Tibial nerve (tissue), 4 donors: ENCODE results near the gene RGS6.

Experiments used
- EP300 ChIP-seq, 2 donors: sonication (generic); formaldehyde crosslinking; IDR thresholded peaks; one replicate each; pipeline ENCODE4 v1.6.1; 2017; ENCODE audit warnings: antibody characterized with exemption in 2 of 2, mild to moderate bottlenecking in 1 of 2
- POLR2A ChIP-seq, 2 donors: fragments of 450-650 bp; IDR thresholded peaks; one replicate each; pipeline ENCODE4 v1.6.1; 2017; ENCODE audit warnings: antibody characterized with exemption in 2 of 2, mild to moderate bottlenecking in 2 of 2, moderate library complexity in 2 of 2
- TF ChIP-seq, protein P1 (sequence below), 5 experiments: fragments of 200-600 bp in 3 of 5; fragments of 450-650 bp in 2 of 5; sonication (generic) in 3 of 5; IDR thresholded peaks; one replicate each; pipeline ENCODE4 v1.5.1; 2016 to 2019; ENCODE audit warnings: antibody characterized with exemption in 5 of 5, mild to moderate bottlenecking in 3 of 5, moderate library complexity in 2 of 5

DNA sequence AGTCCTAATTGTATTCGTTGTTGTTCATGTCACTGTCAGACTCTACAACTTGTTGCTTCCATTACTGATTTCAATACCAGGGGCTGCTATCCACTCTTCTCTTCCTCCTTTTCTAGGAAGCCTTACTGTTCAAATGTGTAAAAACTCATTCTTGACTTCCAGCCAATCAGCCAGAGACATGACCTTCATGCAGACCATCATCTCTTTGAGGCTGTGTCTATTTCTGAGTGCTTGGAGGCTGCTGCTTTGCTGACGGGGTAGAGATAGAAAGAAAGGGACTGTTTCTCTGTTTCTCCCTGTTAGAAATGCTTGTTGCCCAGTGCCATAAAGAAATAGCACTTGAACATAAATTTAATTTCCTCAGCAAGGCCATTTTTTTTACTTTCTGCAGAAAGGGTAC, 282.9 kb downstream of the RGS6 start:
- TF ChIP-seq, protein P1, sequence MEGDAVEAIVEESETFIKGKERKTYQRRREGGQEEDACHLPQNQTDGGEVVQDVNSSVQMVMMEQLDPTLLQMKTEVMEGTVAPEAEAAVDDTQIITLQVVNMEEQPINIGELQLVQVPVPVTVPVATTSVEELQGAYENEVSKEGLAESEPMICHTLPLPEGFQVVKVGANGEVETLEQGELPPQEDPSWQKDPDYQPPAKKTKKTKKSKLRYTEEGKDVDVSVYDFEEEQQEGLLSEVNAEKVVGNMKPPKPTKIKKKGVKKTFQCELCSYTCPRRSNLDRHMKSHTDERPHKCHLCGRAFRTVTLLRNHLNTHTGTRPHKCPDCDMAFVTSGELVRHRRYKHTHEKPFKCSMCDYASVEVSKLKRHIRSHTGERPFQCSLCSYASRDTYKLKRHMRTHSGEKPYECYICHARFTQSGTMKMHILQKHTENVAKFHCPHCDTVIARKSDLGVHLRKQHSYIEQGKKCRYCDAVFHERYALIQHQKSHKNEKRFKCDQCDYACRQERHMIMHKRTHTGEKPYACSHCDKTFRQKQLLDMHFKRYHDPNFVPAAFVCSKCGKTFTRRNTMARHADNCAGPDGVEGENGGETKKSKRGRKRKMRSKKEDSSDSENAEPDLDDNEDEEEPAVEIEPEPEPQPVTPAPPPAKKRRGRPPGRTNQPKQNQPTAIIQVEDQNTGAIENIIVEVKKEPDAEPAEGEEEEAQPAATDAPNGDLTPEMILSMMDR (IDR thresholded peaks at IDR 0.05), result no peak
- TF ChIP-seq POLR2A (IDR thresholded peaks at IDR 0.05) (no peak), EP300 (IDR thresholded peaks at IDR 0.05) (no peak)
